Stimulated activated CD4-positive, alpha-beta T cell treated with anti-CD3 and anti-CD28 coated beads, Interleukin-12 subunit alpha, Interleukin-12 subunit beta, amount 100 ng/mL, for 48 hours (primary cell): ENCODE data around the gene ALG12.

ENCODE experiments used
- DNase-seq, 3 donors: peaks; one replicate each; pipeline ENCODE4 v3.0.0-alpha.2; 2020; ENCODE audit warnings: low read depth in 2 of 3, low spot score in 1 of 3

ALG12 gene

DNA sequence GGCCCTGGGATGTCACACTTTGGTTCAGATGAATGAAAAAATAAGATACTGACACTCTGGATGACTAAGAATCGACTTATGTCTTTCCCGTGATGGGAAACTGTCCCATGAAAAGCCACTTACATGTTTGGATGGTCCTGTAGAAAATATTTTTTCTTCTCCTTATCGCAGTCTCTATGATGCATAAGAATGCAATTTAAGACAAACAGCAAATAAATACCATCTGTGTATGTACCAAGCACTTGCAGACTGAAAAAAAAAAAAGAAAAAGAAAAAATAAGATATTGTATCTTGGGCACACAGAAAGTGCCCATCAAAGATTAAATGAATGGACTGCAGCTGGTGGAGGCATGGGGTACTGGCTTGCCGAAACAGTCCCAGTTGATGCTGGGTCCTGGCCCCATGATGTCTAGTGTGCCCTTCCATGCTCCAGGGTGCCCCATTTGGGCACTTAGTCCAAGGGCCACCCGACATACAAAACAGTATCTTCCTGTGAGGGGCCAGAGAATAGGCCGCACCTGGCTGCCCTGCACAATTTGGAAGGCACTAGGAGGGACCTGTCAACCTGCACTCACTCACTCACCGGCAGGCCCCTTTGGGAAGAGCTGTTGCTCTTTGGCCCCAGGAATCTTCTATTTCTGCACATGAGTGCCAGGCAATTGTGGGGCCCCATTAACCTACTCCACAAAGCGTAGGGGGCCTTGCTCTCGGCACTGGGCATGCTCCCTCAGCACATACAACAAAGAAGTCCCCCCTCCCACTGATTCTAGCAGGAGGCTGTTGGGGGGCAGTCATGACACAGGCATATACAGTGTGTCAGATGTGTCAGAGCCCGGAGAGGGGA, 67.1 kb downstream of the ALG12 start:
- no peak for DNase-seq
